Activated CD4-positive, alpha-beta memory T cell treated with anti-CD3 and anti-CD28 coated beads for 36 hours (primary cell): Measurements from ENCODE around the gene HMCN2. TPM values are rescaled to one million over a fixed set of nuclear protein-coding genes. Genes with fewer than 3 reads are reported as not detected.
"Not testable (repeated sequence)": the region's sequence is repeated elsewhere in the genome, so short reads cannot be mapped to it uniquely, and the experiment has no call there.

Experiments
- CTCF ChIA-PET: fragments of 350-600 bp; sonication (Branson Sonifier 250); formaldehyde crosslinking; loops from one replicate; lab custom pipeline; 2021; ENCODE audit warnings: antibody characterized with exemption, inconsistent platforms; lab: Charles Lee
- POLR2A ChIA-PET: fragments of 350-600 bp; sonication (Branson Sonifier 250); formaldehyde crosslinking; loops from one replicate; lab custom pipeline; 2021; ENCODE audit warnings: antibody characterized with exemption; lab: Charles Lee
- DNase-seq: peaks from one replicate; pipeline ENCODE4 v3.0.0-alpha.2; 2020
- H3K27ac Mint-ChIP-seq: one replicate; pipeline ENCODE4 v1.8.0; 2021; ENCODE audit warnings: mixed read lengths
- H3K27me3 Mint-ChIP-seq: one replicate; pipeline ENCODE4 v1.8.0; 2021; ENCODE audit warnings: mixed read lengths
- H3K36me3 Mint-ChIP-seq: one replicate; pipeline ENCODE4 v1.8.0; 2021; ENCODE audit warnings: mixed read lengths
- H3K4me1 Mint-ChIP-seq: one replicate; pipeline ENCODE4 v1.8.0; 2021; ENCODE audit warnings: low read depth, mixed read lengths
- H3K4me3 Mint-ChIP-seq: one replicate; pipeline ENCODE4 v1.8.0; 2021; ENCODE audit warnings: mild to moderate bottlenecking, mixed read lengths
- H3K9me3 Mint-ChIP-seq: one replicate; pipeline ENCODE4 v1.8.0; 2021; ENCODE audit warnings: mixed read lengths
- intact Hi-C: fragments of 100-400 bp; cut with micrococcal nuclease; formaldehyde crosslinking; loops from one replicate; pipeline ENCODE4 v1.15.1; 2023
- total RNA-seq, 2 experiments: library from RNA; stranded (reverse); gene quantifications; one replicate each; pipeline ENCODE4 v1.2.3, GENCODE V29; 2021

Gene HMCN2
- total RNA-seq, 2 experiments from 2014 or later: not detected

DNA sequence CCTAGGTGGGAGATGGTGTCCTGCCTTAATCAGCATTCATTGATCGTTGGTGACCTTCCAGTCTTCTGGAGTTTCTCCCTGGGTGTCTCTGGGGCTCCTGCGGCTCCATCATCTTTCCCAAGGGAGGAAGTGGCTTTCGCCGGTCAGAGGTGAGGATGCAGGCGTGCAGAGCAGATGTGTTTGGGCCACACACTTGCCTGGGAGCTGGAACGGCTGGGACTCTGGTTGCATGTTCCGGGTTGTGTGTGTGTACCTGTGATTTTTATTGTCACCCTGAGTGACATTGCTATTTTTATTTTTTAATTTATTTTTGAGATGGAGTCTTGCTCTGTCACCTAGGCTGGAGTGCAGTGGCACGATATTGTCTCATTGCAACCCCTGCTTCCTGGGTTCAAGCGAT is 9.6 kb downstream of the HMCN2 start:
- Mint-ChIP-seq H3K27me3 (peaks cover 16% of the 10 kb centered on the region), H3K4me3 (no peak overlapping the region), H3K36me3 (no peaks in the 10 kb centered on the region), H3K9me3 (no peaks in the 10 kb centered on the region), H3K4me1 (no peaks in the 10 kb centered on the region), H3K27ac (no peak overlapping the region)
- POLR2A ChIA-PET: no interaction called here
- CTCF ChIA-PET: no interaction called here
- intact Hi-C loops: no loop called here
- no peak for DNase-seq

DNA sequence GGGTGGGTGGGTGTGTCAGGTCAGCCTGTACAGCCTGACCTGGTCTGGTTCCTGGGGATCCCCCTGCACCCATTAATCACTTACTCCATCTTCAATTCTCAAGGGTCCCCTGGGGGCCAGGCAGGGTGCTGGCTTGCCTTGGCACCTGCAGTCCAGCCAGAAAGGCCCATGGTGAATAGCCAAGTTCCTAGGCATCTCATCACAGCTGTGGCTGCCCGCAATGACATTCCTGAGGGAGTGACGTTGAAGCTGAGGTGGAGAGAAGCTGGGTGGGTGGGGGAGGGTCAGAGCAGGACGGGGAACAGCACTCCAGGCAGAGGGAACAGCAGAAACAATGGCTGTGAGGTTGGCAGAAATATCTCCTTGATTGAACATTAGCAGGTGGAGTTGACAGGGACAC is 10.6 kb downstream of the HMCN2 start:
- no peak for DNase-seq
- no peak overlapping the region for H3K27ac Mint-ChIP-seq
- intact Hi-C loops: no loop called here
- H3K36me3 Mint-ChIP-seq: no peaks in the 10 kb centered on the region
- no peak overlapping the region for H3K4me3 Mint-ChIP-seq
- no peaks in the 10 kb centered on the region for H3K4me1 Mint-ChIP-seq
- POLR2A ChIA-PET: no interaction called here
- CTCF ChIA-PET: interaction anchor here (0.8 kb wide), 1 partner anchor 8 kb away, joined by 4 read pairs; no protein-coding TSS in a partner anchor
- H3K9me3 Mint-ChIP-seq: no peaks in the 10 kb centered on the region
- H3K27me3 Mint-ChIP-seq: peaks cover 18% of the 10 kb centered on the region

DNA sequence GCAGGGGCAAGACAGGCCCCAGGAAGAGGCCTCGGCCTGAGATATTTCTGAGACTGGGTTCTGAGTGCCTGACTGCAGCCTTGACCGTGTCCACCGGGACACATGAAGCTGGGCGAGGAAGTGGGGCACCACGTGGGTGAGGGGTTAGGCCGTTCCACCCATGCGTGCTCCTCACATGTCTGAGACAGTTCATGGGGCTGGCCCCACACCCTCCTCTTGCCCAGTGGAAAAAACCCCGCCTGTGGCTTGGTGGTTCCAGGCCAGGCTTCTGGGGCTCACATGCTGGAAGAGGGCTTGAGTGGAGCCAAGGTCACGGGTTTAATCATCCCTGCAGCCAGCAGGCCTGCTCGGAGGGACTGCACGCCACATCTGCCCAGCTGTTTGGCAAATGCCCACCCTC is 11.4 kb downstream of the HMCN2 start:
- H3K9me3 Mint-ChIP-seq: no peaks in the 10 kb centered on the region
- no peak overlapping the region for H3K27ac Mint-ChIP-seq
- no peak overlapping the region for H3K4me3 Mint-ChIP-seq
- H3K4me1 Mint-ChIP-seq: no peaks in the 10 kb centered on the region
- POLR2A ChIA-PET: no interaction called here
- CTCF ChIA-PET: interaction anchor here (0.5 to 0.8 kb wide), 2 partner anchors 9 to 210 kb away, joined by 3 to 4 read pairs; no protein-coding TSS in a partner anchor
- DNase-seq: no peak
- H3K36me3 Mint-ChIP-seq: no peaks in the 10 kb centered on the region
- intact Hi-C loops: no loop called here
- H3K27me3 Mint-ChIP-seq: peaks cover 21% of the 10 kb centered on the region

DNA sequence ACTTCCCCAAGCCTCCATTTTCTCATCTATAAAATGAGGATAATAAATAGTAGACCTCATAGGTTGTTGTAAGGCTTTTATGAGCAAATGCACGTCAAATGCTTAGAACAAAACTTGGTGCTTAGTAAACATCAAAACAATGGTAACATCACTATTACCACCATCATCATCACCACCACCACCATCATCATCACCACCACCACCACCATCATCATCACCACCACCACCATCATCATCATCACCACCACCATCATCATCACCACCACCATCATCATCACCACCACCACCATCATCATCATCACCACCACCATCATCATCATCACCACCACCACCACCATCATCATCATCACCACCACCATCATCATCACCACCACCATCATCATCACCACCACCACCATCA is 12.0 kb downstream of the HMCN2 start:
- H3K9me3 Mint-ChIP-seq, DNase-seq, H3K4me3 Mint-ChIP-seq, H3K4me1 Mint-ChIP-seq, POLR2A ChIA-PET, H3K27ac Mint-ChIP-seq, H3K36me3 Mint-ChIP-seq, intact Hi-C loops, CTCF ChIA-PET: not testable (repeated sequence)
- peaks cover 23% of the 10 kb centered on the region for H3K27me3 Mint-ChIP-seq

DNA sequence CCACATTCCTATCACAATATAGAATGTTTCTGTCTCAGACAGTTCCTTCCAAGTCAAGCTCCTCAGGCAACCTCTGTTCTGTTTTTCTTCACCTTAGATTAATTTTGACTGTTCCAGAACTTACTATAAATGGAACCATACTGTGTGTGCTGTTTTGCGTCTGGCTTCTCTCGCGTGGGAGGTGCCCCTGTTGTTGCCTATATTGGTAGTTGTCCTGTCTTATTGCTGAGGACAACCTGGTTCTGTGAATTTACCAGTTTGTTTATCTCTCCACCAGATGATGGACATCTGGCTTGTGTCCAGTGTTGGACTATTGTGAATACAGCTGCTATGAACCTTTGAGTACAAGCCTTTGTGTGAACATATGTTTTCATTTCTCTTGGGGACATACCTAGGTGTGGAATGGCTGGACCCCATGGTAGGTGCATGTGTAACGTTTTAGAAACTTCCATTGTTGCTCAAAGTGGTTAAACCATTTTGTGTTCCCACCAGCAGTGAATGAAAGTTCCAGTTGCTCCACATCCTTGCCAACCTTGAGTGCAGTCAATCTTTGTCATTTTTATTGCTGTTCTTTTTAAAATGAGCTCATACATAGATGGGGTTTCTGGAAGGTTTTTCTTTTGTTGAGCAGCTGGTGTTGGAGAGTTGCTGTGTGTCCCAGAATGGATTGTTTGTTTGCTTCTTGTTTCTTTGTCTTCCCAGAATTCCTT is 18.1 kb downstream of the HMCN2 start:
- Mint-ChIP-seq H3K27me3 (peaks cover 33% of the 10 kb centered on the region), H3K36me3 (no peaks in the 10 kb centered on the region), H3K9me3 (no peaks in the 10 kb centered on the region), H3K27ac (no peak overlapping the region), H3K4me1 (no peaks in the 10 kb centered on the region), H3K4me3 (no peak overlapping the region)
- CTCF ChIA-PET: interaction anchor here (0.7 kb wide), 1 partner anchor 40 kb away, joined by 5 read pairs; no protein-coding TSS in a partner anchor
- intact Hi-C loops: no loop called here
- POLR2A ChIA-PET: no interaction called here
- no peak for DNase-seq

DNA sequence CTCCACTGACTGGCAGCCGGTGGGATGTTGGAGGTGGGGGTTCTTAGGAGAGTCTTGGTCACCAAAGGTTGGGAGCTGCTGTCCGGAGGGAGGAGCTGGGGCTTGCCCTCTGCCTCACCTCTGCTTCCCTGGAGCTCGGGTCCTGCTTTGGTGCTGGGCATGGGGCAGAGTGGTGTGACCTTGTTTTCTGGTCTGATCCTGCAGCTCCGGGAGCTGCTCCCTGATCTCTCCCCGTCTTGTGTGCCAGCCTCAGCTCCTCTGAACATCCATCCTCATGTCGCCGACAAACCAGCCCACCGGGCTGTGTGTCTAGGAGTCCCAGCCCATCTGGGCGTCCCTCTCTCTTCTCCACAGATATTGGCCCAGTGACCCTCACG is 18.7 kb downstream of the HMCN2 start:
- H3K9me3 Mint-ChIP-seq: no peaks in the 10 kb centered on the region
- peaks cover 33% of the 10 kb centered on the region for H3K27me3 Mint-ChIP-seq
- H3K4me3 Mint-ChIP-seq: no peak overlapping the region
- no peaks in the 10 kb centered on the region for H3K4me1 Mint-ChIP-seq
- no peaks in the 10 kb centered on the region for H3K36me3 Mint-ChIP-seq
- DNase-seq: no peak
- ChIA-PET CTCF (no interaction called here), POLR2A (interaction anchor here (0.9 kb wide), 1 partner anchor 62 kb away, joined by 3 read pairs; no protein-coding TSS in a partner anchor)
- no peak overlapping the region for H3K27ac Mint-ChIP-seq
- intact Hi-C loops: no loop called here

DNA sequence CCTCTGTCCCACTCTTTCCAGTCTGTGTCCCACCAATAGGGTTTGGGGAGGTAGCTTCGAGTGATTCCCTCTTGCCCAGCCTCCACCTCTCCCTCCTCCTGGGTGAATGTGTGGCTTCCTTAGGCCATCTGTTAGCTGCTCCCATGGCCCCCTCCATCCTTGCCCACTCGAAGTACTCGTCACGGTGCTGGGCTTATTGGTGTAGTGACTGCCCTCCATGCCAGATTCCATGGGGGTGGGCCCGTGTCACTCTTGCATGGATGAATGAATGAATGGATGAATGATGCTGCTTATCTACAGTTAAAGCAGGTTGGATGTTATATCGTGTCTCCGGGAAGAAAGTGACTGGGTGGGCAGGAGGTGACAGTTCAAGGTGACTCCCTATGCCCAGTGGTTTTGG is 19.1 kb downstream of the HMCN2 start:
- H3K27me3 Mint-ChIP-seq: peaks cover 33% of the 10 kb centered on the region
- no peaks in the 10 kb centered on the region for H3K4me1 Mint-ChIP-seq
- no peaks in the 10 kb centered on the region for H3K9me3 Mint-ChIP-seq
- ChIA-PET CTCF (no interaction called here), POLR2A (interaction anchor here (0.9 kb wide), 1 partner anchor 61 kb away, joined by 3 read pairs; no protein-coding TSS in a partner anchor)
- H3K27ac Mint-ChIP-seq: no peak overlapping the region
- DNase-seq: no peak
- H3K4me3 Mint-ChIP-seq: no peak overlapping the region
- intact Hi-C loops: no loop called here
- no peaks in the 10 kb centered on the region for H3K36me3 Mint-ChIP-seq

DNA sequence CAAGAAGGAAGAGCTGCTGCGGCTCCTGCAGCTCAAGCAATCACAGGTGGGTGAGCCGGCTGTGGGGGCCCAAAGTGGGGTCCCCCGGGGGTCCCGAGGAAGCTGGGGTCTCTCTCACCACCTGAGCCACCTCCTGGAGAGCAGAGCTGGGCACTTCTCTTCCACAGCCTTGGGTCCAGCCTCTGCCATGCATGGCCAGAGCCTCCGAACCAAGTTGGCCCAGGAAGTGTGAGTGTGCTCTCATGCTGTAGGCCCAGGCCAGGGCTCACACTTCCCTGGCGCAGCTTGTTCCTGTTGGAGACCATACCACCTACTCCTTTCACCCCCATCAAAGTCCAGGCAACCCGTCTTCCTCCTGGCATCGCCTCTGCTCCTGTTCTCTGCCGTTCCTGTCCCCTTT is 19.7 kb downstream of the HMCN2 start:
- DNase-seq: no peak
- H3K27me3 Mint-ChIP-seq: peaks cover 36% of the 10 kb centered on the region
- POLR2A ChIA-PET: interaction anchor here (0.9 kb wide), 1 partner anchor 61 kb away, joined by 3 read pairs; no protein-coding TSS in a partner anchor
- CTCF ChIA-PET: no interaction called here
- H3K36me3 Mint-ChIP-seq: no peaks in the 10 kb centered on the region
- no peak overlapping the region for H3K27ac Mint-ChIP-seq
- H3K9me3 Mint-ChIP-seq: no peaks in the 10 kb centered on the region
- intact Hi-C loops: no loop called here
- H3K4me3 Mint-ChIP-seq: no peak overlapping the region
- no peaks in the 10 kb centered on the region for H3K4me1 Mint-ChIP-seq

DNA sequence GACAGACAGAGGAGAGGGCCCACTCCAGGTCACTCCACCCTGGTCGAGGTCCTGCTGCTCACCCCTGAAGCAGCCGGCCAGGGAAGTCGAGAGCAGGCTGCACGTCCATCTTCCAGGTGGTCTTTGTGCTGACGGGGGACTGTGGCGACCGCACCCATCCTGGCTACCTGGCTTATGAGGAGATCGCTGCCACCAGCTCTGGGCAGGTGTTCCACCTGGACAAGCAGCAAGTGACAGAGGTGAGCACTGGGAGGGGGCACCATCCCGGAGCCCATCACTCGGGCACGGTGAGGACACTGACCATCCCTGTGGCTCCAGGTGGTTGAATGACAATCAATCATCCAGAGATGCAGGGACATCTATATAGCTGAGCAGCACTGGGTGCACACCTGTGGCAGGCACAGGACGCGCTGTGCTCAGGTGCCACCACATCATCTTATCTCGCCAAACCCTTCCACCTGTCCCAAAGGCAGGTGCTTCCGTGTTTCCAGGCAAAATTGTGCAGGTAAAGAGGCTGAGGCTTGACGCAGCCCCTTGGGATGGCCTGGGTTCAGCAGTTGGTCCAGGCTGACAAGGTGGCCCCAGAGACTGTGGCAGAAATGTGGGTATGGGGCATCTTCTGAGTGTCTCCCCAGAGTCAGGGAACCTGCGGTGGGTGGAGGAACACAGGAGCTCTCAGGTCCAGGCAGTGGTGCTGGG is 20.7 kb downstream of the HMCN2 start:
- Mint-ChIP-seq H3K4me1 (no peaks in the 10 kb centered on the region), H3K27me3 (peaks cover 33% of the 10 kb centered on the region), H3K27ac (no peak overlapping the region), H3K9me3 (no peaks in the 10 kb centered on the region), H3K36me3 (no peaks in the 10 kb centered on the region), H3K4me3 (no peak overlapping the region)
- DNase-seq: no peak
- ChIA-PET POLR2A (no interaction called here), CTCF (no interaction called here)
- intact Hi-C loops: no loop called here

DNA sequence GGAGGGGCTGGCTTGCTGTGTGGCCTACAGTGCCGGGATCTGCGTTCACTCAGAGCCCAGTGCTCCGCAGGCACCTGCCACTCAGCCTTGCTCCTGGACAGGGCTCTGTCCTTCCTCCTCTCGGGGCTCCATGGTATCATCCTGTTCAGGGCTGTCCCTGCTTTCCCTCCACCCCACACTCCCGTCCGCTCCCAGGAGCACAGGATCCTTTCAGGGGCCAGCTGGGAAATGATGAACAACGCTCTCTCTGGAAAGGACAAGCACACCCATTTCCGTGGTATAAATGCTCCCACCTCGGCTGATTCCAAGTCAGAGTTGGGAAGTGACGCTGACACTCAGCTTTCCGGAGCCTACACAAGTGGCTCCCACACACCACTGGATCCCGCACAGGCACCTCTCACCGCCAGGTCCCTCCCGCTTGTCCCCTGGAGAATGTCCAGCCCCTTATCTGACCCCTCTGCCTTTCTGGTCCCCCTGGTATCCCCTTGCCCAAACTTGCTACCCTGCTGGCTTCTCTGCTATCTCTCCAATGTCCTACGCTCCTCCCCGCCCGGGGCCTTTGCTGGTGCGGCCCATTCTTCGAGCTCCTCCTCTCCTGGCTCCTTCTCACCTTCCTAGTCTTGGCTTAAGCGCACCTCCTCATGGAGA is 21.3 kb downstream of the HMCN2 start:
- H3K27me3 Mint-ChIP-seq: peaks cover 31% of the 10 kb centered on the region
- no peaks in the 10 kb centered on the region for H3K4me1 Mint-ChIP-seq
- no peaks in the 10 kb centered on the region for H3K9me3 Mint-ChIP-seq
- intact Hi-C loops: no loop called here
- no peak overlapping the region for H3K4me3 Mint-ChIP-seq
- DNase-seq: no peak
- no peak overlapping the region for H3K27ac Mint-ChIP-seq
- CTCF ChIA-PET: no interaction called here
- H3K36me3 Mint-ChIP-seq: no peaks in the 10 kb centered on the region
- POLR2A ChIA-PET: no interaction called here

DNA sequence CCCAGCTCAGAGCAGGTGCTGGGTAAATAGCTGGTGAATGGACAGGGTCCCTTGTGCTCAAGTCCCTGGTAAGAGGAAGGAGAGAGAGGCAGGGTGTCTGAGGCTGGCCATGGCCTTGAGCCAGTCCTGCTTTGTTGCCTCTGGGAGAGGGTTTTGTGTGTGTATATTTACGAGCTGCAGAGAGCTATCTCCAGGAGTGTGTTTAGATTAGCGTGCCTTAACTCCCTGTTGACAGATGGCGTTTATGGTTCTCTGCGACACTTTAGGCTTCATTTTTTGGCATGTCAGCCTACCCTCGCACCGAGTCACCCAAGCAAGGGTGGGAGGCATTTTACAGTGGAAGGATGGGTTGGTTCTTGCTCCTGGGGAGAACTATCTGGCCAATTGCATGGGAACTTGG is 22.2 kb downstream of the HMCN2 start:
- Mint-ChIP-seq H3K36me3 (no peaks in the 10 kb centered on the region), H3K4me1 (no peaks in the 10 kb centered on the region), H3K27me3 (peaks cover 28% of the 10 kb centered on the region), H3K9me3 (no peaks in the 10 kb centered on the region), H3K4me3 (no peak overlapping the region), H3K27ac (no peak overlapping the region)
- ChIA-PET POLR2A (no interaction called here), CTCF (no interaction called here)
- intact Hi-C loops: no loop called here
- no peak for DNase-seq

DNA sequence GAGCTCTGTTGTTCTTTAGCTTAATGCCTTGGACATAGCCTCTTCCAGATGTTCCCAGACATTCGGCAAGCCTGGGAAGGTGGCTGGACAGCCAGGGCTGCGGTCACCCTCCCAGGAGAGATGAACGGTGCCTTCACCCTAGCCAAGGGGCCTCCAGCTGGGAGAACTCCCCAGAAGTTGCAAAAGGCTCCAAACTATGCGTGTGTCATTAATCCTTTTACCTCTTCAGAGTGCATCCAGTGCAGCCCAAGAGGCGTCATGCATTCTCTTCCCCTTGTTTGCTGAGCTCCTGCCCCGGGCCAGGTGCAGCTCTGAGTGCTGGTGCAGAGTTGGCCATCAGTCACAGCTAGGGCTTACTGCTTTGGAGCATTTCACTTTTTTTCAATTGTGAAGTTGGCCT is 22.8 kb downstream of the HMCN2 start:
- H3K27me3 Mint-ChIP-seq: peaks cover 28% of the 10 kb centered on the region
- no peak for DNase-seq
- H3K4me3 Mint-ChIP-seq: no peak overlapping the region
- ChIA-PET CTCF (no interaction called here), POLR2A (no interaction called here)
- H3K4me1 Mint-ChIP-seq: no peaks in the 10 kb centered on the region
- H3K36me3 Mint-ChIP-seq: no peaks in the 10 kb centered on the region
- H3K27ac Mint-ChIP-seq: no peak overlapping the region
- H3K9me3 Mint-ChIP-seq: no peaks in the 10 kb centered on the region
- intact Hi-C loops: no loop called here
